Measurements from ENCODE around the gene DDX50. TPM values are rescaled to one million over a fixed set of nuclear protein-coding genes. Genes with fewer than 3 reads are reported as not detected.

Gene DDX50
- total RNA-seq, 1 donor from 2014 or later = 42.3 TPM

- peaks cover 5% of the 10 kb centered on the region for H3K36me3 Mint-ChIP-seq (ENCODE audit: insufficient read depth)
- TF ChIP-seq CTCF (IDR thresholded peaks at IDR 0.05; ENCODE audit: unreplicated experiment) = peak; percentile 70
- H3K4me1 Mint-ChIP-seq (ENCODE audit: low read depth) = peaks cover 8% of the 10 kb centered on the region
- peak; percentile 62 for DNase-seq (ENCODE audit: low spot score, unreplicated experiment)
- H3K9me3 Mint-ChIP-seq (ENCODE audit: low read depth) = no peaks in the 10 kb centered on the region
- peak within 1 kb of the TSS; percentile 97 for H3K4me3 Mint-ChIP-seq (ENCODE audit: low read depth)
- H3K27me3 Mint-ChIP-seq = no peaks in the 10 kb centered on the region
- peak within 1 kb of the TSS; percentile 97 for H3K27ac Mint-ChIP-seq
Measured at GRCh38 chr10:68955832-68956532, 54.9 kb downstream of the DDX50 start, which contains the start of gene DDX21. DDX21 (plus strand) TSS chr10:68956170; CDS start chr10:68956226, 56 bp downstream.

- Mint-ChIP-seq H3K4me3 (ENCODE audit: low read depth) (peak overlapping the region; percentile 97), H3K4me1 (ENCODE audit: low read depth) (peaks cover 8% of the 10 kb centered on the region), H3K27me3 (no peaks in the 10 kb centered on the region), H3K36me3 (ENCODE audit: insufficient read depth) (peaks cover 6% of the 10 kb centered on the region), H3K9me3 (ENCODE audit: low read depth) (no peaks in the 10 kb centered on the region), H3K27ac (peak overlapping the region; percentile 97)
- no peak for TF ChIP-seq CTCF (IDR thresholded peaks at IDR 0.05; ENCODE audit: unreplicated experiment)
- DNase-seq (ENCODE audit: low spot score, unreplicated experiment) = no peak
Measured at GRCh38 chr10:68957284-68957615, 56.1 kb downstream of the DDX50 start.

- DNase-seq (ENCODE audit: low spot score, unreplicated experiment) = no peak
- Mint-ChIP-seq H3K27me3 (no peaks in the 10 kb centered on the region), H3K4me1 (ENCODE audit: low read depth) (peaks cover 8% of the 10 kb centered on the region), H3K27ac (no peak overlapping the region), H3K9me3 (ENCODE audit: low read depth) (no peaks in the 10 kb centered on the region), H3K4me3 (ENCODE audit: low read depth) (peak overlapping the region; percentile 97), H3K36me3 (ENCODE audit: insufficient read depth) (peaks cover 6% of the 10 kb centered on the region)
- TF ChIP-seq CTCF (IDR thresholded peaks at IDR 0.05; ENCODE audit: unreplicated experiment) = no peak
Measured at GRCh38 chr10:68957654-68958053, 56.5 kb downstream of the DDX50 start.

GRCh38 chr10:68959695-68960527 lies 58.8 kb downstream of the DDX50 start:
- H3K36me3 Mint-ChIP-seq (ENCODE audit: insufficient read depth) = peaks cover 10% of the 10 kb centered on the region
- no peak overlapping the region for H3K4me3 Mint-ChIP-seq (ENCODE audit: low read depth)
- no peaks in the 10 kb centered on the region for H3K27me3 Mint-ChIP-seq
- H3K27ac Mint-ChIP-seq = no peak overlapping the region
- H3K9me3 Mint-ChIP-seq (ENCODE audit: low read depth) = no peaks in the 10 kb centered on the region
- DNase-seq (ENCODE audit: low spot score, unreplicated experiment) = no peak
- peaks cover 8% of the 10 kb centered on the region for H3K4me1 Mint-ChIP-seq (ENCODE audit: low read depth)
- no peak for TF ChIP-seq CTCF (IDR thresholded peaks at IDR 0.05; ENCODE audit: unreplicated experiment)

GRCh38 chr10:68963151-68963550 lies 62.0 kb downstream of the DDX50 start:
- Mint-ChIP-seq H3K27me3 (no peaks in the 10 kb centered on the region), H3K27ac (no peak overlapping the region), H3K36me3 (ENCODE audit: insufficient read depth) (peaks cover 19% of the 10 kb centered on the region), H3K4me3 (ENCODE audit: low read depth) (no peak overlapping the region), H3K9me3 (ENCODE audit: low read depth) (no peaks in the 10 kb centered on the region), H3K4me1 (ENCODE audit: low read depth) (no peaks in the 10 kb centered on the region)
- TF ChIP-seq CTCF (IDR thresholded peaks at IDR 0.05; ENCODE audit: unreplicated experiment) = no peak
- no peak for DNase-seq (ENCODE audit: low spot score, unreplicated experiment)
